Measurements from ENCODE around the gene ANGPTL4. TPM values are rescaled to one million over a fixed set of nuclear protein-coding genes. Genes with fewer than 3 reads are reported as not detected.

The ANGPTL4 gene
- polyA plus RNA-seq, 2 of the 4 experiments (the other 2 are of a cell fraction): 12.3 to 30.8 TPM

GRCh38 chr19:8336660-8337059, 27.3 kb upstream of the ANGPTL4 start:
- Histone ChIP-seq H3K4me1 (peaks cover 10% of the 10 kb centered on the region; the same call in 2 of the 3 replicates), H3K9me3 (no peaks in the 10 kb centered on the region), H3K27ac (no peak overlapping the region), H3K4me2 (no peak overlapping the region), H3K4me3 (no peak overlapping the region)
- ChIA-PET CTCF (interaction anchor here (0.6 to 4.7 kb wide), 4 partner anchors 11 to 31 kb away, joined by 3 to 29 read pairs (median 10); no protein-coding TSS in a partner anchor), POLR2A (interaction anchor here (2.1 to 2.9 kb wide), 2 partner anchors 13 to 27 kb away, joined by 8 to 17 read pairs; partner anchors contain the start of gene ANGPTL4)
- DNase-seq (ENCODE audit: low read depth in 1 of 2, low spot score in 1 of 2): no peak
- WGBS (ENCODE audit: missing lambda C conversion rate): 75% methylated on average over 7 of the region's 8 CpGs
- no peak for TF ChIP-seq FOXS1 (CRISPR knock-in tag; IDR thresholded peaks at IDR 0.05)
- no peak for TF ChIP-seq CTCF (IDR thresholded peaks at IDR 0.05)
- no peak for TF ChIP-seq ELK1 (IDR thresholded peaks at IDR 0.05; ENCODE audit: low read depth, low read length)
- no peak for TF ChIP-seq SMC3 (IDR thresholded peaks at IDR 0.05)
- no peak for TF ChIP-seq ZNF302 (CRISPR knock-in tag; IDR thresholded peaks at IDR 0.05)
- no peak for TF ChIP-seq FOSL2 (IDR thresholded peaks at IDR 0.05)
- TF ChIP-seq FOSL2 (CRISPR knock-in tag; IDR thresholded peaks at IDR 0.05): no peak
- TF ChIP-seq BCL3 (IDR thresholded peaks at IDR 0.05): no peak
- TF ChIP-seq ESRRA (IDR thresholded peaks at IDR 0.05; ENCODE audit: borderline replicate concordance, low read length): no peak
- ATAC-seq: no peak
- no peak for FAIRE-seq

GRCh38 chr19:8337728-8338127, 26.2 kb upstream of the ANGPTL4 start:
- CTCF ChIA-PET: no interaction called here
- no peaks in the 10 kb centered on the region for H3K9me3 ChIP-seq
- WGBS (ENCODE audit: missing lambda C conversion rate): 74% methylated on average over 7 of the region's 7 CpGs
- DNase-seq (ENCODE audit: low read depth in 1 of 2, low spot score in 1 of 2) (no peak), FAIRE-seq (no peak), ATAC-seq (no peak)
- H3K4me1 ChIP-seq: peaks cover 10% of the 10 kb centered on the region; the same call in 2 of the 3 replicates
- H3K4me3 ChIP-seq: no peak overlapping the region
- POLR2A ChIA-PET: no interaction called here
- TF ChIP-seq EP300 (IDR thresholded peaks at IDR 0.05) (no peak), EHF (CRISPR knock-in tag; IDR thresholded peaks at IDR 0.05) (no peak), HDAC2 (IDR thresholded peaks at IDR 0.05) (no peak), NFE2L2 (conservative IDR thresholded peaks at IDR 0.05; ENCODE audit: low read length) (no peak), ZFP36 (IDR thresholded peaks at IDR 0.05; ENCODE audit: borderline replicate concordance, partially characterized antibody) (no peak), FOXS1 (CRISPR knock-in tag; IDR thresholded peaks at IDR 0.05) (no peak), SREBF2 (IDR thresholded peaks at IDR 0.05) (no peak), KDM1A (IDR thresholded peaks at IDR 0.05; ENCODE audit: low read depth) (no peak), REST (IDR thresholded peaks at IDR 0.05) (no peak), TFCP2L1 (CRISPR knock-in tag; IDR thresholded peaks at IDR 0.05) (no peak), RCOR1 (IDR thresholded peaks at IDR 0.05; ENCODE audit: low read depth, low read length) (no peak), MAX (IDR thresholded peaks at IDR 0.05) (no peak), FOSB (CRISPR knock-in tag; IDR thresholded peaks at IDR 0.05) (no peak), RNF2 (IDR thresholded peaks at IDR 0.05; ENCODE audit: borderline replicate concordance, low read depth) (no peak), KDM5A (IDR thresholded peaks at IDR 0.05) (no peak), ESRRA (IDR thresholded peaks at IDR 0.05; ENCODE audit: borderline replicate concordance, low read length) (no peak), RAD21 (conservative IDR thresholded peaks at IDR 0.05 in 1 of 2, IDR thresholded peaks at IDR 0.05 in 1 of 2) (no peak), TP53 (CRISPR knock-in tag; IDR thresholded peaks at IDR 0.05) (no peak), MAFK (IDR thresholded peaks at IDR 0.05; ENCODE audit: partially characterized antibody) (no peak)
- H3K4me2 ChIP-seq: no peak overlapping the region
- H3K27ac ChIP-seq: no peak overlapping the region

Measured in A549 (cell line).